Fibroblast of pulmonary artery (primary cell): Measurements from ENCODE around the gene AAGAB.

Experiments used
- DNase-seq: peaks from one replicate; pipeline ENCODE4 v3.0.0-alpha.2; 2010; ENCODE audit warnings: low read depth
- H3K4me3 ChIP-seq: replicated peaks from 2 replicates; pipeline ENCODE4 v1.5.1; 2011; ENCODE audit warnings: low read depth, mild to moderate bottlenecking, control low read depth, low read length, moderate library complexity
- CTCF ChIP-seq: IDR thresholded peaks from 2 replicates; pipeline ENCODE4 v1.5.1; 2011; ENCODE audit warnings: mild to moderate bottlenecking, control low read depth, low read length, inconsistent platforms; ENCODE audit errors: missing control alignments

The AAGAB gene

GRCh38 chr15:67185621-67186225 is 68.7 kb downstream of the AAGAB start:
- H3K4me3 ChIP-seq = no peak overlapping the region
- no peak for DNase-seq
- no peak for TF ChIP-seq CTCF

DNA sequence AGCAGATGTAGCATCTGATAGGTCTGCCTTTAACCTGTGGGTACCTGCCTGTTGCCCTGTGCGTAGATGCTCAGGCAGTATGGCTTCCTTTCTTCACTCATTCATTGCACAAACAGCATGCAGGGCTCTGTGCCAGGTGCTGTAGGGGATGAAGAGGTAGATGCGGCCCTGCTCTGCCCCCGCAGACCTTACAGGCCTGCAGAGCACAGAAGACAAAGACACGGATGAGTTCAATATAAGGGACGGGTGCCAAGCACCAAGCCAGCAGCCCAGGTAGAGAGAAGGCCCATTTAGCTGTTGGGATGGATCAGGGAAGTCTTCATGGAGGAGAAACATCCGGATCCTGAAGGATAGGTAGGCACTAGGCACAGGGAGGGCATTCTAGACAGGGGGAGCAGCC is 69.4 kb downstream of the AAGAB start:
- no peak overlapping the region for H3K4me3 ChIP-seq
- TF ChIP-seq CTCF = no peak
- DNase-seq = no peak

- no peak for TF ChIP-seq CTCF
- H3K4me3 ChIP-seq = no peak overlapping the region
- DNase-seq = no peak
Observed at GRCh38 chr15:67184208-67184925, 70.1 kb downstream of the AAGAB start.

DNA sequence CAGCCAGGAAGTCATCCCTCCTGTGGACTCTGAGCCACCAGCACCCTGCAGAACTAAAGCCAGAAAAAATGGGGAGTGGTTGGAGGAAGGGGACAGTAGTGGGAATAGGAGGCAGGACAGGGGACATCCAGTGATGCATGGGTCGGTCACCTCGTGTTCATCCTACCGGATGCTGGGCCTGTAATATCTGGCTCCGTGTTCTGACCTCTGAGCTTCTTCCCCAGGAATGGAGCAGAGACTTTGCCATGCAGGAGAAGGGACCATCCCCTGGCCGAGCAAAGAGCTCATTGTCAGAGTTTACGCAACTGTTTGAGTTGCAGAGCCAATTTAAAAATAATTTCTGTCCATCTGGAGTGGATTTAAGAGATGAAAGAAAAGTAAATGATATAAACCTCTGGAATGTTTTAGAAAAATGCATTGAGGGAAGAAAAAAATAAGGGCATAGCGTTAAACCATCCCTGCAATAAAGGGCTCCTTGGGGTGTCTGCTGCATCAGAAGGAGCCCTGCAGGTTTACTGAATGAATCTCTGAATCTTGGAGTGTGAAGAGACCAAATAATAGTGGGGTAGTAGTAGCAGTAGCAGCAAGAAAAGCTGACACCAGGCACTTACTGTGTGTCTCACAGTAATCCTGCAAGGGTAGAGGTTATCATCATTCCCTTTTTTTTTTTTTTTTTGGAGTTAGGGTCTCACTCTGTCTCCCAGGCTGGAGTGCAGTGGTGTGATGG is 70.9 kb downstream of the AAGAB start:
- DNase-seq = no peak
- H3K4me3 ChIP-seq = no peak overlapping the region
- no peak for TF ChIP-seq CTCF

DNA sequence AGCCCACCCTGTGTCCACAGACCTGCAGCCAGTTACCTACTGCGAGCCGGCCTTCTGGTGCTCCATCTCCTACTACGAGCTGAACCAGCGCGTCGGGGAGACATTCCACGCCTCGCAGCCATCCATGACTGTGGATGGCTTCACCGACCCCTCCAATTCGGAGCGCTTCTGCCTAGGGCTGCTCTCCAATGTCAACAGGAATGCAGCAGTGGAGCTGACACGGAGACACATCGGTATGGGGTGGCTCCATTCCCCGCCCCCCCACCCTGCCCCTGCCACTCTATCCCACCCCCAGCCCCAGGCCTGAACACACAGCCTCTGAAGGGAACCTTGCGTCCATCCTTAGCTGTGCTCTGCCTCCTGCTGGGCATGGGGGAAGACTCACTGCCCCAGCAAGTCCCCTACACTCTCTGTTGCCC is 73.2 kb downstream of the AAGAB start:
- TF ChIP-seq CTCF = no peak
- no peak for DNase-seq
- no peak overlapping the region for H3K4me3 ChIP-seq

- TF ChIP-seq CTCF = no peak
- H3K4me3 ChIP-seq = no peak overlapping the region
- no peak for DNase-seq
Observed at GRCh38 chr15:67180514-67181191, 73.8 kb downstream of the AAGAB start.
